PFSK-1 (cell line): ENCODE measurements around the gene CEPT1.

Source experiments
- FOXP2 ChIP-seq: optimal IDR thresholded peaks from 2 replicates; pipeline ENCODE3; 2011; ENCODE audit warnings: borderline replicate concordance, control low read depth, inconsistent platforms; ENCODE audit not compliant: insufficient read depth; ENCODE audit errors: extremely low read length, extremely low read depth
- POLR2AphosphoS5 ChIP-seq: IDR thresholded peaks from 2 replicates; pipeline ENCODE4 v1.6.1; 2012; ENCODE audit warnings: low read depth, mild to moderate bottlenecking, control low read depth, low read length, moderate library complexity
- REST ChIP-seq, 2 experiments: IDR thresholded peaks; 2 replicates each; pipeline versions ENCODE4 v1.6.1 to v1.8.0; 2011 to 2012; ENCODE audit warnings: low read depth in 2 of 2, low read length in 2 of 2, control low read depth in 1 of 2, inconsistent platforms in 1 of 2, mild to moderate bottlenecking in 1 of 2, moderate library complexity in 1 of 2; ENCODE audit not compliant: insufficient read depth in 1 of 2
- SIN3A ChIP-seq: IDR thresholded peaks from 2 replicates; pipeline ENCODE4 v1.6.1; 2012; ENCODE audit warnings: mild to moderate bottlenecking, low read length, moderate library complexity, borderline replicate concordance; ENCODE audit not compliant: insufficient read depth
- TAF1 ChIP-seq: IDR thresholded peaks from 2 replicates; pipeline ENCODE4 v1.6.1; 2012; ENCODE audit warnings: low read length, control low read depth, borderline replicate concordance; ENCODE audit not compliant: insufficient read depth

CEPT1 gene

GRCh38 chr1:111131693-111132092 lies 8.3 kb upstream of the CEPT1 start:
- TF ChIP-seq REST (IDR thresholded peaks at IDR 0.05; ENCODE audit: insufficient read depth in 1 of 2, low read depth in 2 of 2, low read length in 2 of 2), result no peak

- TF ChIP-seq REST (IDR thresholded peaks at IDR 0.05; ENCODE audit: insufficient read depth in 1 of 2, low read depth in 2 of 2, low read length in 2 of 2) (no peak), TAF1 (no peak), FOXP2 (no peak), POLR2AphosphoS5 (no peak), SIN3A (no peak)
Measured at GRCh38 chr1:111133866-111134265, 6.2 kb upstream of the CEPT1 start.

- TF ChIP-seq TAF1, result no peak
- no peak for TF ChIP-seq FOXP2
- no peak for TF ChIP-seq REST (IDR thresholded peaks at IDR 0.05; ENCODE audit: insufficient read depth in 1 of 2, low read depth in 2 of 2, low read length in 2 of 2)
- TF ChIP-seq POLR2AphosphoS5, result no peak
- TF ChIP-seq SIN3A, result no peak; the same call in 1 of the 2 replicates
Measured at GRCh38 chr1:111139324-111139955, 583 bp upstream of the CEPT1 start.

GRCh38 chr1:111140680-111140967 lies 601 bp downstream of the CEPT1 start:
- TF ChIP-seq SIN3A, result no peak; the same call in 1 of the 2 replicates
- TF ChIP-seq REST (IDR thresholded peaks at IDR 0.05; ENCODE audit: insufficient read depth in 1 of 2, low read depth in 2 of 2, low read length in 2 of 2), result no peak
- no peak for TF ChIP-seq POLR2AphosphoS5
- TF ChIP-seq FOXP2, result no peak
- TF ChIP-seq TAF1, result no peak

- TF ChIP-seq REST (IDR thresholded peaks at IDR 0.05; ENCODE audit: insufficient read depth in 1 of 2, low read depth in 2 of 2, low read length in 2 of 2), result no peak
- TF ChIP-seq SIN3A, result no peak
- no peak for TF ChIP-seq POLR2AphosphoS5
- TF ChIP-seq TAF1, result no peak
- no peak for TF ChIP-seq FOXP2
Measured at GRCh38 chr1:111141245-111142220, 1.5 kb downstream of the CEPT1 start.
